Activated CD8-positive, alpha-beta memory T cell treated with anti-CD3 and anti-CD28 coated beads for 36 hours (primary cell): ENCODE results near the gene CELSR2. TPM values are rescaled to one million over a fixed set of nuclear protein-coding genes. Genes with fewer than 3 reads are reported as not detected.
"Not testable (repeated sequence)": the region's sequence is repeated elsewhere in the genome, so short reads cannot be mapped to it uniquely, and the experiment has no call there.

Experiments used
- CTCF ChIA-PET: fragments of 350-600 bp; sonication (Branson Sonifier 250); formaldehyde crosslinking; loops from one replicate; lab custom pipeline; 2021; ENCODE audit warnings: antibody characterized with exemption; lab: Charles Lee
- POLR2A ChIA-PET: fragments of 350-600 bp; sonication (Branson Sonifier 250); formaldehyde crosslinking; loops from one replicate; lab custom pipeline; 2021; ENCODE audit warnings: antibody characterized with exemption; lab: Charles Lee
- total RNA-seq, 2 experiments: library from RNA; stranded (reverse); gene quantifications; one replicate each; pipeline ENCODE4 v1.2.3, GENCODE V29; 2021

CELSR2 gene
- total RNA-seq, 2 experiments from 2014 or later, result 2.7 to 3.3 TPM

DNA sequence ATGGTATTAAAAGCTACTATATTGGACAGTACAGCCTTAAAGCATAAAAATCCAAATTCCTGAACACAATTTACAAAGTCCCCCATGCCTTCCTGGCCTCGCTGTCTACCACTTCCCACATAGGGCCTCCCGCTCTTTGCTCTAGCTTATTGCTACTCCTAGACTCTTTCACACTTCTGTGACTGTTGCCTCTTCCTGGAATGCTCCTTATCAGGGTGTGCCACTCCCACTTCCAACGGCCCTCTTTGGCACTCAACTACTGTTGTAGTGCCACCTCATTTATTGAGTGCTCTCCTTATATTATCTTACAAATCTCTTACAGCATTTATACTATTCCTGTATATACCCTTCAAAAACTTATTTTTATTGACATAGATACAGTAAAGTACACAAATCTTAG is 30.8 kb upstream of the CELSR2 start:
- CTCF ChIA-PET, result interaction anchor here (1.5 kb wide), 2 partner anchors 17 to 118 kb away, joined by 3 to 5 read pairs; no protein-coding TSS in a partner anchor
- POLR2A ChIA-PET, result interaction anchor here (0.7 kb wide), 3 partner anchors 36 to 168 kb away, joined by 8 to 15 read pairs (median 9); no protein-coding TSS in a partner anchor

DNA sequence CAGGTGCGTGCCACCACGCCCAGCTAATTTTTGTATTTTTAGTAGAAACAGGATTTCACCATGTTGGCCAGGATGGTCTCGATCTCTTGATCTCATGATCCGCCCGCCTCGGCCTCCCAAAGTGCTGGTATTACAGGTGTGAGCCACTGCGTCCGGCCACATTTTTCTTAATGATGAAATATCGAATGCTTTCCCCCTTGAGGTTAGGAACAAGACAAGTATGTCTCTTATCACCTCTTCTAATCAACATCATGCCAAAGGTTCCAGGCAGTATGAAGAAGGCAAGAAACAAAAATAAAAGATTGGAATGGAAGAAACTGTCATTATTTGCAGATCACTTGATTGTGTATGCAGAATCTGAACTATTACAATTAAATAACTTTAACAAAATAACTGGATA is 28.1 kb upstream of the CELSR2 start:
- POLR2A ChIA-PET, result not testable (repeated sequence)
- CTCF ChIA-PET, result interaction anchor here (1.3 kb wide), 1 partner anchor 20 kb away, joined by 3 read pairs; no protein-coding TSS in a partner anchor

DNA sequence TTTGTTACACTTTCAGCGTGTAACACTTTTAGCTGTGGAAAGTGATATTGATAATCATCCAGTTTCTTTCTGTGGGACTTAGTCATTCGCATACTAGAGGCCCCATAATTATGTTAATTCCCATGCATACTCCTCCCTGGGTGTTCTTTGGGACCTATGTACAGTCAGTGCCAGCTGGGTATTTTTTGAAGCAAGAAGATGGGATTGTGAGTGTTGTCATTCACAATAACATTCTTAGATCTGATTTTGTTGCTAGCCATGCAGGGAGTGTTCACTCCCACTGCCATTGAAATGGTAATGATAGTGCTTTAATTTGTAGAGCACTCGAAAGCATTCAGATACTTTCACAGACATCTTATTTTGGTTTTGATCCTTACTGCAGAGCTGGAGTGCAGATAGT is 24.0 kb upstream of the CELSR2 start:
- CTCF ChIA-PET, result interaction anchor here (0.7 to 1.6 kb wide), 3 partner anchors 18 to 31 kb away, joined by 3 to 7 read pairs (median 5); no protein-coding TSS in a partner anchor
- POLR2A ChIA-PET, result no interaction called here

DNA sequence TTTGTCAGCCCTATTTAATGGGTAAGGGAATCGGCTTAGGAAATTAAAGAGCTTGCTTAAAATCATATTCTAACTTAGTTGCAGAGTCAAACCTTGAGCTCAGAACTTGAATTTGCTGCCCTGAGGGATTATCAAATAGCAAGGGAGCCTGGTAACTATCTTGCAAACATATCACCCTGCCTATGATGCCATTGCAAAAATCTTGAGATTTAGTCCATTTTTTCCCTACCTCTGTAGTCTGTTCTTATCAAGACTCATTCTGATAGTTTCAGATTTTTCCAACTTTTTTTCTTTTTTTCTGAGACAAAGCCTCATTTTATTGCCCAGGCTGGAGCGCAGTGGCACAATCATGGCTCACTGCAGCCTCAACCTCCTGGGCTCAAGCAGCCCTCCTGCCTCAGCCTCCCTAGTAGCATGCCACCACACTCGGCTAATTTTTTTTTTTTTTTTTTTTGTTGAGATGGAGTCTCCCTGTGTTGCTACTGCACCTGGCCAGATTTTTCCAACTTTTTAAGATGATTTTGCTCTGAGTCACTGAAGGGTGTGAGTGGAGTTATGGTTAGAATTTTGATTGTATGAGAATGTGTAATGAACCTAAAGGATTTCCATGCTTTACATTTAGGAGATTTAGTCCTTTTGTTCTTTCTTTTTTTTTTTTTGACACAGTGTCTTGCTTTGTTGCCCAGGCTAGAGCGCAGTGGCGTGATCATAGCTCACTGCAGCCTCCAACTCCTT is 23.5 kb upstream of the CELSR2 start:
- ChIA-PET CTCF (interaction anchor here (0.7 to 1.6 kb wide), 2 partner anchors 28 to 31 kb away, joined by 3 to 7 read pairs; no protein-coding TSS in a partner anchor), POLR2A (no interaction called here)

DNA sequence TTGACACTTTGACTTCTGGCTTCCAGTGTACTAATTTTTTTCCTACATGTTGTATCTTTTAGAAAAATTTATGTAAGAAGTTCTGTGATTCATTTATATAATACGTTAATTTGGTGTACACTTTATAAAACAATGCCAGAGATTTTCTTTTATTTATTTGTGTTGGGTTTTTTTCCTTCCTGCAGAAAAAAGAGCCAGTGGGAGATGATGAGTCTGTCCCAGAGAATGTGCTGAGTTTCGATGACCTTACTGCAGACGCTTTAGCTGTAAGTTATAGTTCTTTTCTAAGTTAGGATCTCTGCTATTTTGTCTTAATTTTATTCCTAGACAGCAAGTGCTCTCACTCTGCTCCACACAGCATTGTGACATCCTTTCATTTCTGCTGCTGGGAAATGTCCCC is 21.2 kb upstream of the CELSR2 start:
- ChIA-PET CTCF (interaction anchor here (0.7 to 0.8 kb wide), 2 partner anchors 116 to 161 kb away, joined by 3 to 4 read pairs; no protein-coding TSS in a partner anchor), POLR2A (no interaction called here)

DNA sequence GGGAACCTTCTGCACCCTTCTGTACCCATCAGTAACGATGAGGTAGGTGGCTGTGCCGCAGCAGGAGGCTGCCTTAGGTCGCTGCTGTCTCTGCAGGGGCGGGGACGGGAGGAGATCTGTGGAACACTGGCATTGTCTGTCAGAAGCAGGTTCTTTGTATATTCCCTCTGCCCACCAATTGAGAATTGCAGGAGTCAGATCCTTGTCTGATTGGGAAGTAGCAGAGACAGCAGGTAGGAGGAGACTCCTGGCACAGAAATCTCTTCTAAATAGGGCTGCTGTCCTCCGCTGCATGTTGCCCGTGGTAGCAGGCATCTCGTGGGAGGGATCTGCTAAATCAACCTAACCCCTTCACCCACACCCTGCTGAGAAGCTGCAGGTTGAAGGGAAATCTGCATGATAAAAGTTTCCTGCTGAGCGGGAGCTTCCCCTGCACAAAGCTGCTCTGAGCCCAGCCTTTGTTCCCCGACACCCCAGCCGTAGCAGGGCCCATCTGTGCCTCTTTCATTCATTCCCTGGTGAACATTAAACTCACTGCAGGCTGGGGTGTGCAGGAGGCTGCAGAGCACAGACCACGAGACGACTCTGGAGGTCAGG is 19.7 kb upstream of the CELSR2 start:
- CTCF ChIA-PET, result interaction anchor here (1.1 kb wide), 1 partner anchor 10 kb away, joined by 3 read pairs; no protein-coding TSS in a partner anchor
- POLR2A ChIA-PET, result no interaction called here

DNA sequence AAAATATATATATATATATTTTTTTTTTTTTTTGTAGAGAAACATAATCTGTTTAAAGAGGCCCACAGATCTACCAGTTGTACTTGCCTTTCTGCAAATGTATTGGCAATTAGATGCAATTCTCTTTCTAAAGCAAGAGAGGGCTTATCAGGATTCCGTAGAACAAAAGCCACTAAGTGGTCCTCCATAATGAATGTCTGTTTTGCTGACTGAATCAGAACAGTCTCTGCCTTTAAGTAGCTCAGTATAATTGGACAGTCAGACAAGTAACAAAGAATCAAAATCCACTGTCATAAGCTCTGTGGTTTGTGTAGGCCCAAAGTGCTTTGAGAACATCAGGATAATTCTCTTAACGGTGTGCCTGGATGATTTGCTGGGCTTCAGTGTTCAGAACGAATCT is 18.3 kb upstream of the CELSR2 start:
- ChIA-PET CTCF (interaction anchor here (1.0 to 1.5 kb wide), 4 partner anchors 16 to 301 kb away, joined by 3 to 5 read pairs (median 3); no protein-coding TSS in a partner anchor), POLR2A (no interaction called here)

DNA sequence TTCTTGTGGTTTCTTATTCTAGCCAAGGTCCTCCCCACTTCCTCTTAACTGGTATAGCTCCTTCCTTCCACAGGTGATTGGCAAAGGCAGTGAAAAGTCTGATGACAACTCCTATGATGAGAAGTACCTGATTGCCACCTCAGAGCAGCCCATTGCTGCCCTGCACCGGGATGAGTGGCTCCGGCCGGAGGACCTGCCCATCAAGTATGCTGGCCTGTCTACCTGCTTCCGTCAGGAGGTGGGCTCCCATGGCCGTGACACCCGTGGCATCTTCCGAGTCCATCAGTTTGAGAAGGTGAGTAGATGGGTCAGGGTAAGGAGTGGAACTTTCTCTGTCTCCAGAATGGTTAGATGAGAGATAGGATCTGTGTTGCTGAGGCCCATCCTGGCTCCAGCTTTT is 14.2 kb upstream of the CELSR2 start:
- ChIA-PET POLR2A (no interaction called here), CTCF (no interaction called here)

DNA sequence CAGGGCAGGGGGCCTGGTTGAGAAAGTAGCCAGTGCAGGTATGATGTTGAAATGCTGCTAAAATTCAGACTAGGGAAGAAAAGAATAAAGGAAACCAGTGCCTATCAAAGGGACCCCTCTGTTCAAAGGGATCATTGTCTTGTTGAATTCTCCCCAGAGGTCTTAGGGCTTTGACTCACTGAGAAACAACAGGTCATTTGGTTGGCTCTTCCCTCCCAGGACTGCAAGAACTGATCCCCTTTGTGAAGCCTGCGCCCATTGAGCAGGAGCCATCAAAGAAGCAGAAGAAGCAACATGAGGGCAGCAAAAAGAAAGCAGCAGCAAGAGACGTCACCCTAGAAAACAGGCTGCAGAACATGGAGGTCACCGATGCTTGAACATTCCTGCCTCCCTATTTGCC is 11.8 kb upstream of the CELSR2 start:
- CTCF ChIA-PET, result interaction anchor here (0.9 kb wide), 1 partner anchor 24 kb away, joined by 3 read pairs; the partner anchor contains the start of gene SARS1
- POLR2A ChIA-PET, result no interaction called here

DNA sequence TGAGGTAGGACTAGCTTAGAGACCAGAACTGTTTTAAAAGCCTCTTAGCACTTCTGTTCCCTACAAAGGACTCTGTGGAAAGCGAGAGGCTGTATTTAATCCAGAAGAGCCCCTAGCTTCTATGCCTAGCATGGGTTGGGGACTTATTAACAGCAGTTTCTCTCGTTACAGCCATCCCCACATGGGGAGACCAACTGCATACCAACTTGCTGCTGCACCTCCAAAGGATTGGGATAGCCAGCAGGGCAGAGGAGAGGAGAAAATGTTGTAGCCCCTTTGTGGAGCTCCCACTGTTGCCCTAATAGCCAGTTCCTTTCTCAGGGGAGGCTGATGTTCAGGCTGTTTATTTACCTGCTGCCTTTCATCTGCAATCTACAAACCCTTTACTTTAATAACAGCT is 11.0 kb upstream of the CELSR2 start:
- ChIA-PET POLR2A (no interaction called here), CTCF (interaction anchor here (0.9 to 2.0 kb wide), 3 partner anchors 25 to 271 kb away, joined by 3 to 5 read pairs (median 3); partner anchors contain the start of genes AMIGO1 and SARS1)

DNA sequence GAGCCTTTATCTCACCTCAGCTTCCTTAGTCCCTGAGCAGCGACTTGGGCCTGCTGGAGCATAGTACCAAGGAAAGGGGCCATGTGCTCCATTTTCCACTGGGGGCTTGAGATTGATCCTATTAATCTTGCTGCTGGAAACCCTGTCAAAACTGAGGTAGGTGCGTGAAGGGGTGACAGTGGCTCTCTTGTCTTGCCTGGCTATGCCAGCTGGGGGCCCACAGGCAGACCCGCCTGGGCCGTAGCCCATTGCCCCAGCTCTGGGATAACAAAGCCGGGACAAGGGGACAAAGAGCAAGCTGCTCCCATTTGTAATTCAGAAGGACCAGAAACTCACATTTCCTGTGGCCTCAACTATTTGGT is 10.3 kb upstream of the CELSR2 start:
- ChIA-PET CTCF (interaction anchor here (0.6 to 2.0 kb wide), 4 partner anchors 32 to 293 kb away, joined by 3 to 5 read pairs (median 3); partner anchors contain the start of gene AMIGO1), POLR2A (no interaction called here)

DNA sequence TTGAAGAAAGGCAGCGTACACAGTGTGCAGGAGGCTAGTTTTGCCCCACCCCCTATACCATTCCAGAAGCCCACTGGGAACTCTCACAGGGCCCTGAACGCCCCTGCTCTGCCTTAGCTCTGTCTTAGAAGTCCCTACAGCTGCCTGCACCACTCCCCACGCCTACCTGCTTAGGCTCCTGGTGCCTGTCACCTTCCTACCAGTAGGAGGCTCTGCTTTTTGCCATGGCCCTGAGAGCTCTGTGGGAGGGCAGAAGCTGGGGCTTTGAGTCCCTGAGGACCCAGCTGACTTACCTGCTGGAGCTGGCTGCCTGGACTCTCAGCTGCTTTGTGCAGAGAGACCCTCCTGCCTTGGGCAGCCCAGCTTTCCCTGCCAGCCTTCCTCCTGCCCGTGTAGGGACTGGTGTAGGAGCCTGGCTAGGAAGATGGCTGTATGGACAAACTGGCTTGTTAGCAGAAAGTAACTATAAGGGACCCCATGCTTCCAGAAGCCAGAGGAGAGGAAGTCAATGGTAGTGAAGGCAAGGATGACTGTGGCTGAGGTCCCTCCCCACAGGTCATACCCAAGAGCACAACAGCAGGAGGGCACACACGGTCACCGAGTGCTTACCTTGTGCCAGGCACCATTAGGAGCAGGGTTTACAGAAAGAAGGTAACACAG is 9.8 kb upstream of the CELSR2 start:
- CTCF ChIA-PET, result interaction anchor here (0.6 to 2.0 kb wide), 6 partner anchors 10 to 293 kb away, joined by 3 to 5 read pairs (median 3); partner anchors contain the start of gene AMIGO1
- POLR2A ChIA-PET, result no interaction called here

DNA sequence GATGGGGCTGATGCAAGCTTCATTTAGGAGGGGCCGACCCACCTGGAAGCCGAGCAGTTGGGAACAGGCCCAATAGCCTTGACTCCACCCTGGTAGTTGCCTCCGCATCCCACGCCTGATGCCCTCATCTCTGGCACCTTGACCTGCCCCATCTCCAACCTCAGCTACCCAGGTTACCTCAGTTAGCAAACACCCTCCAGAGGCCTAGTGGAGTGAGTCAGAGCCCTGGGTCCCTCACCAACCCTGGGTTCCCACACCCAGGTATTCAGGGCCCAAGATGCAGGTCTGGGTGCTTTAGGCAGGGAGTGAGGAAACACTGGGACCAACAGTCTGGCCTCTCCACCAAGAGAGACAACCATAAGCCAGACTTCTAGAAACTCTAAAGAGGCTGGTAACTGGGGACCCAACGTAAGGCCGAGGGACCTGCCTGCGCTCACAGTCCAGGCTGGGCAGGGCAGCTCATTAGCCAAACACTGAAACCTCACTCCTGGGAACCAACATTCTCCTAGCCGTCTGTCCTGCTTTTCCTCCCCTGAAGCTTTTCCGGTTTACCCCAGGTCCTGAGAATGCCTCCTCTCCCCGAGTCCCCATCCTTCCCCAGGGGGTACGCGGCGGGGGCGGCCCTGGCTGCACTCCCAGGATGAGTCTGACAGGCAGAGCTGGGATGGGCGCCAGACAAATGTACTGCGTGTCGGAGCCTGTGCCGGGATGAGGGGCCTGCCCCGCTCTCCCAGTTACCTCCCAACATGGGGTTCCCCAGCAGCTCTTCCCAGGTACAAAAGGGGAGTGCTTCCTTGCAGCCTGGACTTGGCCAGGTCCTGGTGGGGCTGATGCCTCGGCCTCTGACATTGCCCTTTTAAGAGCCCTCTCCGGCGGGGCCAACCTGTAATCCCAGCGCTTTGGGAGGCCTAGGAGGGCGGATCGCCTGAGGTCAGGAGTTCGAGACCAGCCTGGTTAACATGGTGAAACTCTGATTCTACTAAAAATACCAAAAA is 8.9 kb upstream of the CELSR2 start:
- POLR2A ChIA-PET, result no interaction called here
- CTCF ChIA-PET, result interaction anchor here (1.0 to 1.2 kb wide), 3 partner anchors 10 to 292 kb away, joined by 3 read pairs; no protein-coding TSS in a partner anchor

DNA sequence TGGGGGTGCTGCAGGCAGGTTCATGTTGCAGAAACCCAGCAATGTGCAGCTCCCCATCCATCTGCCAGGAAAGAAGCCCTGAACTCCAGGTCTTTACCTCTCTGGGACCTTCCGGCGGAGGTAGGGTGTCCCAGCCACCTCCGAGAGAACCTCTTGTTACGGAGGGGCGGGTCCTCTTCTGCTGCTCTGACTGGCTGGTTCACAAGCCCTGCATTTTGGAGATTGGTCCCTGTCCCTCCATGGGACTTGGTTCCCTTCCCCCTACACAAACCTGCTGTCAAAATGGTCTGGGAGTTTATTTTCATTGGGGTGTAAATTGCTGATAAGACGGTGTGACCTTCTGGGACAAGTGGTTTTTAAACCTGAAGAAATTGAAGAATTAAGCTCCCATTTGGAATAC is 8.0 kb upstream of the CELSR2 start:
- ChIA-PET POLR2A (interaction anchor here (0.7 to 1.0 kb wide), 2 partner anchors 10 to 164 kb away, joined by 3 to 4 read pairs; no protein-coding TSS in a partner anchor), CTCF (interaction anchor here (0.9 to 1.2 kb wide), 2 partner anchors 57 to 164 kb away, joined by 3 read pairs; no protein-coding TSS in a partner anchor)

DNA sequence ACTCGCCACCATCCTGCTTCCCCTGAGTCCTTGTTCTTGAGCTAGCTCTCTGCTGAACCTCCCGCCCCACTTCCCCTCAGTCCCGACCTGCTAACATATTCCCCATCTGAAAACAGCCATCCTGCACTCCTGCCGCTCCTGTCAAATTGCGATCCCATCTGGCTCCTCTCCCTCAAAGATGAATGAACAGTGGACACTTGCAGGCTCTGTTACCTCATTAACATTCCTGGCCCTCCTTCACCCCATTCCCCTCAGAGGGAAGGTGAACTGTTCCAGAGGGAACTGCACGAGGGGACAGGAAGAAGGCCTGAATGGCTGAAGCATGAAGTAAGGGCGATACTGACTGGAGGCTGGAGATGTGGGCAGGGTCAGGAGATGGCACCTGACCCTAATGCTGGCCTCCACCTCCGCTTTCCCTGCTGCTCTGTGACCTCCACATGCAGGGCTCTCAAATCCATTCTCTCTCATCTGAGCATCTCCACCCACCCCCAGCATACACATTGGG is 7.4 kb upstream of the CELSR2 start:
- ChIA-PET CTCF (interaction anchor here (0.9 to 1.2 kb wide), 2 partner anchors 58 to 164 kb away, joined by 3 read pairs; no protein-coding TSS in a partner anchor), POLR2A (interaction anchor here (0.7 to 1.0 kb wide), 2 partner anchors 10 to 163 kb away, joined by 3 to 4 read pairs; no protein-coding TSS in a partner anchor)

DNA sequence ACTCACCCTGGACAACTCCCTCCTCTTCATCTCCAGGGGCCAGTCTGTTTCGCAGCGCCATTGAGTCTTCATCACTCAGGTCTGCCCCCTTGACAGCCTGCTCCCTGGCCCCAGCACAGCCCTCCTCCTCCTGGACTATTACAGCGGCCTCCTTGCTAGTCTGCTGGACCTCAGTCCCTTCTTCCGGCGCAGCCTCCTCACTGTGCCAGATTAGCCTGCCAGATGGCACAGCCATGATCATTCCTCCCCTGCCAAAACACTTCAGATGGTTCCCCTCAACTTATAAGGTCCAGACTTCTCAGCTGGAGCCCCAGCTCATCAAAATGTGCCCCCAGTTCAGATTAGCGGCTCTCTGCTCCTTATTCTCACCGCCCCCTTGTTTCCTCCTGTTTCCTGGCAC is 7.0 kb upstream of the CELSR2 start:
- POLR2A ChIA-PET, result no interaction called here
- CTCF ChIA-PET, result no interaction called here

DNA sequence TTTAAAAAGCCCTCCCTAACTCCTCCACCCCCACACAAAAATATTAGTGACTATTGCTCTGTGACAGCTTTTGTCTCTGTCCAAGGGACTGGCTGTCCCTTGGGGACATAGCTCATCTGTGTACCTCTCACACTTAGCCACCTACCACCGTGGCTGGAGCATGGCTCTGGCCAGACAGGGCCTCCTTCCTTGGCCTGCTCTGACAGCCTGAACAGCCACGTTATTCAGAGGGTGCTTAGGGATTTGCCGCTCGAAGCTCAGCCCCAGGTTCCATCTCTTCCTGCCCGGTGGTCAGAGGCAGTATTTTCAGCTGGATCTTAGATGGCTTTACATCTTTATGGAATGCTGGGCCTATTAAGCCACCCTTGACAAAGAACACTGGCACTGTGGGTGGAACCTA is 6.1 kb upstream of the CELSR2 start:
- ChIA-PET POLR2A (no interaction called here), CTCF (interaction anchor here (1.5 kb wide), 1 partner anchor 290 kb away, joined by 3 read pairs; no protein-coding TSS in a partner anchor)
